HG03097 (cell line): ENCODE results near the gene CSPG4.

Experiments
- ATAC-seq: cut with Tn5 transposase; IDR thresholded peaks from one replicate; pipeline ENCODE4 v1.9.1; 2021; ENCODE audit not compliant: unreplicated experiment, low FRiP score

CSPG4 gene

DNA sequence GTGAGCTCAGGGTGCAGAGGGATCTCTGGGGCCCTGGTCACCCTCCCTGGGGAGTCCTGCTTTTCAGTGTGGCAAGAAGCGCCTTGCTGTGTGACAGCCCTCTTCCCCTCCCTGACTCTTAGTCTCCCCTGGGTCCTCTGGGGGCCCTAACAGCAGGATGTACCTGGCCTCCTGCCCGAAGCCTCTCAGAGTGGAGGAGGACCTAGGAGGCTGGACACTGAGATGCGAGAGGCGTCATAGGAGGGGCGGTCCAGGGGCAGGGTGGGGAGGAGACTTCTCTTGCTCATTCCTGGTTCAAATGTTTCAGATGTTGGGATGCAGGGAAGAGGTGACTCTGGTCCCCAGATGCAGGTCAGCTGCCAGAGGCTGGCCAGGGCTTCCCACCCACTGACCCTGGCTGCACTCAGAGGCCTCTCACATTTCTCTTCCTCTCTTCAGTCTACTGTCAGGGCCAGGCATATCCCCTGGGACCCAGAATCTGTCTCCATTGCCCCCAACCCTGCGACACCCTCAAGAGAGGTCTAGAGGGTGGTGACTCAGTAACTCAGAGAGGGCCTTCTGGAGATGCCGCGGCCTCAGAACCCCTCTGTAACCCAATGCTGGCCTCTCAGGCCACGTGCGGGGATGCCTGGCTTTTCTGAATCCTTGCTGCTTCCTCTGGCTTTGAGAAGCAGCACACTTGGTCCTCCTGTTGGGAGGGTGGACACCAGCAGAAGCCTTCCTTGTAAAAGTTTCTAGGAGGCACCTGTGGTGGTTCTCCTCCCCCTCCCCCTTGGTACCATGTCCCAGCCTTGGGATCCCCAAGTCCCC, 39.0 kb downstream of the CSPG4 start:
- no peak for ATAC-seq

DNA sequence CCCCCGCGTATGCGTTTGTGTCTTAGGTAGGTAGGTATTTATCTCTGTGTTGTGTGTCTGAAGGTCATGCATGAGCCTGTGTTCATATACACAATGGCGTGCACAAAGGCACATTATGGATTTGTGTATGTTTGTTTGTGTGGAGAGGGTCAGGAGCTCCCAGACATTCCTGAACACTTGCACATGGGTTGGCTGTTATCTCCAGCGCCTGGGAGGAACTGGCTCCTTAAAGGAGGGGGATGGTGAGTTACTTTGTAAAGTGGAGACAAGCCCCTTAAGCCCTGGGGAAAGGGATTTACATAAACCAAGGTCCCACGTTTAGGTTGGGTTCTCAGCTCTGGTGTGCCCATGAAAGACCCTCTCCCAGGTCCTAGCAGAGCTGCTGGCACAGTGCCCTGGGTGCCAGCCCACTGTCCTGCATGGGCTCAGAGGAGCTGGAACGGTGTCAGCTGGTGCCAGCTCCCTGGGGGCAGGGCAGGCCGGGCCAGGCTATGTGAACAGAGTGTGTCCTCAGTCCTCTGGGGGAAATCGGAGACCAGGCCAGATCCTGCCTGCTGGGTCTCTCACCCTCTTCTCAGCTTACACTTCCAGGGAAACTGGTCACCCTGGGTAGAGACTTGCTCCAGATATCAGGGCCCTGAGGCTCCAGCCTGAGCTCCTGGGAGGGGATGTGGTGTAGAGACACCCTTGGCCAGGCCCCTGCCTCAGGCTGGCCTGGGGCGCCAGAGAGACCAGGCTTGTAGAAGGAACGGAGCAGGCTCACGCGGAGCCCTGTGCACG, 39.8 kb downstream of the CSPG4 start:
- ATAC-seq, result no peak

DNA sequence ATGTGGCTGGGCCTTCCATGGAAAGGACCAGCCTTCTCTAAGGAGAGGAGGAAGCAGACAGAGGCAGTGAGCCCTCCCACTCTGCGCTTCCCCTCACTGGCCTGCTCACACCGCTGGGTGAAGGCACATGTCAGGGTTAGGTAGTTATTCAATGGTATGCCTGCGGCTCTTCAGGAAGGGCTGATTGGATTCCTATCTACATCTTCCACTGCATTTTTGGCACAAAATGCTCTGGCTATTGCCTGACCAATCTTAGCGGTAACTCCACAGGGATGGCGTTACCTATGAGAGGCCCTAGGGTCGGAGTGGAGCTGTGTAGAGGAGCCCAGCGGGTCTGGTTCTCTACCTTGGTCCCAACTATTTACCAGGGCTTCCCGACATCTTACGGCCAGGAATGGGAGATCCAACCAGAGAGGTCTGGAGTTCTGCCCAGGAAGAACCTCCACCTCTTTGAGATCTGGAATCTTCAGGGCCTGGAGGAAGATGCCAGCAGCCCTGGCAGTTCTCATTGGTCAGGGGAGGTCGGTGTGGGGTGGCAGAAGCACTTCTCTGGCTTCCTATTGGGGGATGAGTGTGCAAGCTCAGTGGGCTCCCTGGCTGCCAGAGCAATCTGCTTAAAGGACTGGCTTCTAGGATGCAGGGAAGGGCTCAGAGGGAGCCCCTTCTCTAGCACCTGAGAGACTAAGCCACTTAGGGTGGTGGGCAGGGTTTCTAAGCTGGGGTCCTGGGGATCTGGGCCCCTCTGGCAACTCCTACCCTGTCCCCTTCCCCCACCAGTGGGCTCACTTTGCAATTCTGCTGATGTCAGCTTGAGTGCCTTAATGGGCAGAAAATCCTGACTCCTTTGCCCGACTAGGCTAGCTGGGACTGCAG, 40.7 kb downstream of the CSPG4 start:
- no peak for ATAC-seq

DNA sequence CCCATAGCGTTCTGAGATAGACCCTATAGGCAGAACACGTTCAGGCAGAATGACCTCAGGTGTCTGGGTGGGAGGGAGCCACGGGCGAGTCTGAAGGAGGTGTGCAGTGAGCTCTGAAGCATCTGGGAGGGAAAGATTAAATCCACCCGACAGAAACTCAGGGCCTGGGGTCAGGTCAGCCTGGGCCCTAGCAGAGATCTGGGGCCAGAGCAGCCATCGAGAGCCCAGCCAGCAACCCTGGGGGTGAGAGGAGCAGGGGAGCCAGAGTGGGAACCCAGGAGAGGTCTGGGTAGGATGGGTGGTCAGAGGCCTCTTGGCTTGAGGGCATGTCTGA, 42.8 kb downstream of the CSPG4 start:
- no peak for ATAC-seq

DNA sequence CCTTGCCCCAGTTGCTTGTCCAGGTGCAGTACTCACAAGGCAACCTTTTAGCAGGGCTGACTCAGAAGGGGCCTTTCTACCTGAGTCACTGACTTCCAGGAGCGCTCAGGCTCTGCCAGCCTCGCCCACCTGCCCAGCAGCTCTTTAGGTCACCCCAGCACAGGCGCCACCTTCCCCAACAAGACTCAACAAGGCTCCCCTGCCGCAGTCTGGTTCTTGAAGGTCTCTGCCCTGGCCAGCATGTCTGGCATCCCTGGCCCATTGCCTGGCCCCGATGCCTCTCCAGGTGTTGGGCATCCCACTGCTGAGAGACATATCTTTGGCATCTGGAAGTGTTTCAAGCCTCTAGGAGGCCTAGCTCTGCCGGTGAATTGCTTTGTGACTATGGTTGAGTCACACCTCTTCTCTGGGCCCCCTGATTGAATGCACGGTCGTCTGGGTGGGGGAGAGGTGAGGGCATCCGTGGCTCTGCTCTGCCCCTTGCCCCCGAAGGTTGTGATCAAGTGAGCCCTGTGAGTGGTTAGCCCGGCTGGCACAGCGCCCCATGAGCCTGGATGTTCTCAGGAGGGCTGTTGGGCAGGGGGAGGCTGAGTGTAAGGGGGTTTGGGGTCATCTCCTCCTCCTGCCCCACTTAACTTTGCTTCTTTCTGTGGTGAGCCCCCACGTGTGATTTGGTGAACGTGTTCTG, 43.3 kb downstream of the CSPG4 start:
- ATAC-seq, result no peak

DNA sequence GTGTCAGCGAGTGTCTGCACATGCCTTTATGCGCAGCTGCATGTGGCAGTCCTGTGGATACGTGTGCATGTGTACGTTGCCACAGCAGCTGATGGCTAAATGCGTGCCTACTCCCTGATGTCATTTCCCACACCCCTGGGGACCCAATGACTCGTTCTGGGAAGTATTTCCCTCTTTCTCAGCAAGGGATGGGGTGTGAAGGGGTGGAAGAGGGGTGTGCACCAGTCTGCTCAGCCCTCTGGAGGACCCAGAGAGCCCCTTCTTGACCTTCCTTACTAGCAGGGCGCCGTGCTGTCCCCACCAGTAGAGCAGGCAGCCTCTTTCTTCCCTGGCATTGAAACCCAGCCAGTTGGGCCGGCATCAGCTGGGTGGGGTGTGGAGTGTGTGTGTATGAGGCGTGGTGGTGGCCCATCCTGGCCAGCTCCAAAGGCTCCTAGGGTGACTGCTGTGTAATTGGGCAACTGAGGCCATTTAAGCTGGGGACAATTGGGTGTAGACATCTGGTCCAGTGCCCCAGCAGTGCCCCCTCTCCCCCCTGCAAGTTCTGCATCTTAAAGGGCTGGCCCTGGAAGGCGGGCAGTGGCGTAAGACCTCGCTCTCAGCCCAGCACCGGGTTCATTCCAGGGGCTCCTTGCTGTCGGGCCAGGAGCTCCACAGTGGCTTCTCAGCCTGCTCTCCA, 45.7 kb downstream of the CSPG4 start:
- no peak for ATAC-seq

- ATAC-seq, result no peak
Observed at GRCh38 chr15:75663931-75664421, 48.7 kb downstream of the CSPG4 start.

DNA sequence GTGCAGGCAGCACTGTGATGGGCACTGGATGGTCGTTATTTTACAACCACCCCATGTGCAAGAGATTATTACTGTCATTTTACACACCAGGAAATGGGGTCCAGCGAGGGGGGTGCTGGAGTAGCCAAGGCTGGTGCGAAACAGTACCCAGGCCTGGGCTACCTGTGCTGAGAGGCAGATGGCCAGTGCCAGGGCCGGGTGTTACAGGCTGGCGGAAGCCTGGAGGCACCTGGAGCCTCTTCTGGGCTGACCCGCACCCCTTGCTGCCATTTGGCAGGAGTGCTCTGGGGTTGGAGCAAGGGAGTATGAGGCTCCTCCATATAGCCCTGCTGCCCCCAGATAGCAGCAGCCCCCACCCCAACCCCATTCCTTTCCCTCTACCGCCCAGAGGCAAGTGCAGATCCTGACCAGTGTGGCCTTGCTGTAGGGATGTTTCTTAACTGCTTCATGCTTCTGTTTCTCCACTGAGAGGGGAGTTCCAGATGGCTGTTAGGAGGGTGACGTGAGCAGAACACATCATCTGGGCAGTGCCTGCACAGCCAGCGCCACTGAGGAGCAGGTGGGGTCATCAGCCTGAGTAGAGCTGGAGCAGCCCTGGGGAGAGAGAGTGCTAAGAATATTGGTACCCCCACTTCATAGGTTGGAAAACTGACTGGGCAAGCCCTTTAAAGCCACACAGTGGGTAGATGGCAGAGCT, 49.7 kb downstream of the CSPG4 start:
- ATAC-seq, result no peak

- ATAC-seq, result no peak
Observed at GRCh38 chr15:75661756-75662140, 50.9 kb downstream of the CSPG4 start.

- no peak for ATAC-seq
Observed at GRCh38 chr15:75661100-75661755, 51.4 kb downstream of the CSPG4 start.

DNA sequence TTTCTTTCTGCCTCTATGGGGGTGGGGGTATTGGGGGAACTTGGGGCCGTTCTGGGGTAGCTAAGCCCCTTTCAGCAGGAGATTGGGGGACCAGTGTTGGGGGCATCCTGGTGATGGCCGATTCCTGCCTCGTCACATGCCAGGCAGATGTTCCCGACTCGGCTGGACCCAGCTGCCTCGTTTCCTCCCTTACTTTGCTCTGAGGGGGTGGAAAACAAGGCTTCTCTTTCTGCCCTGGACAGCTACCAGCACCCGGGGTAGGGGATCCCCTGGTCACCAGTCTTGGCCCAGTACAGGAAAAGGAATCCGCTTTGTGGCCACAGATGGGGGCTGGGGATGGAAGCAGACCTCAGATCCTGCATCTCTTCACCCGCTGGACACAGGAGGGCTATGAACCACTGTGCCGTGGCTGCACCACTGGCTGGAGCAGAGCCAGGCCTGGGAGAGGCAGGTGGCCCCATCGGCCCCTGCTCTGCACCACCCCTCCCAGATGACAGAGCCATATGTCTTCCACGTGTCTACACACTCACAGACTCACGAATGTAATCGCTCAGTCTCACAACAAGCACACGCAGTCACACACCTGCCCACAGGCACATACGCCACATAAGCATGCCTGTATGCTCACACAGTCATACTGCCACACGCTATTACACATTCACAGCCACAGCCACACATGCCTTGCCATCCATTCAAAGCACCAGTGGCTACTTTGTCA, 52.6 kb downstream of the CSPG4 start:
- no peak for ATAC-seq

DNA sequence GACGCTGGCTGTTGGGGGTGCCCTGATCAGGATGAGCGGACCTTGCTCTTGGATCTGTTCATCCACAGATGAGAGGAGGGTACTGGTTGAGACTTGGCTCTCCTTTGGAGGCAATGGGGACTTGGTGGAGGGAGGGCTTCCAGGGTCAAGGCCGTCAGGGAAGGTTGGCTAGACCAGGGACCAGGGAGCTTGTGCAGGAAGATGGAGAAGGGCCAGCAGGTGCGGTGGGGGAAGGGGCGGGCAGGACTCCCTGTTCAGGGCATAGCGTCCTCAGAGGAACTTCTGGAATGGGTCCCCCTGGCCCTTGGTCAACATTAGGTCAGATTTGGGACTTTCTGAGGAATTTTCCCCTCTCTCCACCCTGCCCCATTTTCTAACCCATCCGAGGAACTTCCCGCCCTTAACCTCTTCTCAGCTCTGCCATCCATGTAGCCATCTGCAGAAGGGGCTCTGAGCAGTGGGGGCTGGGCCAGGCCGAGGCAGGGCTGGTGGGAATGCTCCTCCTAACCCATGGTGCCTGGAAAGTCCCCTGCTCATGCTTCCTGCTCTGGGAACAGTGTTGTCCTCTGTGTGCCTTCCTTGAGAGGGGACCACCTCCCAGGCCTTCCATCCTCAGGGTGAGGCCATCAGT, 53.4 kb downstream of the CSPG4 start:
- ATAC-seq, result no peak

GRCh38 chr15:75656813-75657212, 55.8 kb downstream of the CSPG4 start:
- ATAC-seq, result no peak

DNA sequence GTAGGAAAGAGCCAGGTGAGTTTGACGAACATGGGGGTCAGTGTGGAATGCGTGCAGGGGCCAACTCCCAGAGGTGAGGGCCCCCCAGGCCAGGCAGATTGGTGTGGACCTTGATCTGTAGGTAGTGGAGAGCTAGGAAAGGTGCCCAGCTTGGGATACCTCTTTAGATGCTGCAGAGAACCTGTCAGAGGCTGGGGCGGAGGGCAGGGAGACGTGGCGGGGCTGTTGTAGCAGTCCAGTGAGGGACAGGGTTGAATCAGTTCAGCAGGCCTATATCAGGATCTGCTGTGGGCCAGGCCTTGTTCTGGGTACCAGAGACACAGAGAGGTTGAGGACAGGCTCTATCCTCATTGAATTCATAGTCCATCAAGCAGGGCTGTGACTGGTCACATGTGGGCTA, 56.3 kb downstream of the CSPG4 start:
- no peak for ATAC-seq

DNA sequence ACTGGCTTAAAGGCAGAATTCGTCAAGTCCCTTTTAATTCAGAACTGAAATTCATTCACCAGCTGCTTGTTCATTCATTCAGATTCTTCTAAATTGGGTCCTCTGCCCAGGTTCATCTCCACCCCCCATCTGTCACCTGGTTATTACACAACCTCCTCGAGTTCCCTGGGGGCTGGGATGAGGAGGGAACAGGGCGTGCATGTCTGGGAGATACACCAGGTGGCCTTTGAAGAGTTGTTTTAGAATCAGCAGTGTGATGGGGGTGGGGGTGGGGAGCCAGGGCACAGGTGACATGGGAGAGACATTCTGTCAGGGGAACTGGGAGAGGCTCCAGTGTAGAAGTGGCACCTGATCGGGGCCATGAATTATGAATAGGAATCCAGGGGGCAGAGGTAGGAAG, 56.7 kb downstream of the CSPG4 start:
- ATAC-seq, result no peak

DNA sequence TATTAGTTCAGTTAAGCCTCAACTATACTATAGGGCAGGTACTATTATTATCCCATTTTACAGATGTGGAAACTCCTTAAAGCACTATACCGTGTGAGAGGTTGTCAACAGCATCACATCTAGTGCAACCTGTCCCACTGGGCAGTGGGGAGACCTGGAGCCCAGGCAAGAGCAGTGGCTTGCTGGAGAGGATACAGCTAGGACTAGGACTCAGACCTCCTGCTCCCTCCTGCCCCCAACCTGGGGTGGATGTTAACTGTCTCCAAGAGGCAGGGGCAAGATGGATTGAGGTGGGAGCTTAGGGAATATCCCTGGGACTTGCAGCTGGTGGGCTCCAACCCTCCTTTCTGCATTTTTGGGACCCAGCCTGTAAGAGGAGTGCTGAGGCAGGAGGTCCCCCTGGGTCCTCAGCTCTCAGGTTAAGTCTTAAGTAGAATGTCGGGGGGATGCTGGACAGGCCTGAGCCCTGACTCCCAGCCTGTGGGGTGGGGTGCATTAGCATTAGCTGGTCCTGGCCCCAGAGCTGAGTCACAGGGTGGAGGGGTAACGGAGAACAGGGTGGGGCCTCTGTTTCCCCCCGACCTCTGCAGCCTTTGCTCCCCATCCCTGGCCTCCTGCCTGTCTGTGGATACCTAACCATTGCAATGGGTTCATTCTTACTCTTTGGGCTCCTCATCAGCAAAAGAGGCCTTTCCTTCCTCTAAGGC, 58.3 kb downstream of the CSPG4 start:
- no peak for ATAC-seq

- no peak for ATAC-seq
Observed at GRCh38 chr15:75653347-75653913, 59.2 kb downstream of the CSPG4 start.
